IMR-90 (cell line): ENCODE results near the gene TRHDE. TPM values are rescaled to one million over a fixed set of nuclear protein-coding genes. Genes with fewer than 3 reads are reported as not detected.
A peak's percentile ranks its signal among the peaks of the same experiment; 100 is the strongest.

ENCODE experiments used
- ATAC-seq: fragments of 200-7000 bp; cut with Tn5 transposase; 2 replicates; pipeline ENCODE4 v1.9.1; 2020; ENCODE audit warnings: low read depth, mild to moderate bottlenecking, moderate library complexity
- BruUV-seq: library from RNA; stranded (reverse); fragments of 400-500 nt; replicated peaks from 2 replicates; lab custom pipeline; 2021; lab: Mats Ljungman, UMichigan
- CTCF ChIA-PET: fragments of 300-600 bp; formaldehyde crosslinking; extraction: SDS; loops from one replicate; lab custom pipeline; 2021; ENCODE audit warnings: antibody characterized with exemption; lab: Yijun Ruan, JAX
- POLR2A ChIA-PET: fragments of 300-600 bp; sonication (Branson Sonifier 250); formaldehyde crosslinking; loops from one replicate; lab custom pipeline; 2022; ENCODE audit warnings: antibody characterized with exemption; ENCODE audit not compliant: unreplicated experiment; lab: Charles Lee
- DNase-seq: peaks from one replicate; pipeline ENCODE4 v3.0.0; 2013
- H2AFZ ChIP-seq: replicated peaks from 2 replicates; pipeline ENCODE3; 2013; ENCODE audit warnings: low read length, mild to moderate bottlenecking; ENCODE audit not compliant: poor library complexity
- H2AK5ac ChIP-seq: 2 replicates; pipeline ENCODE4 v1.6.1; 2013; ENCODE audit warnings: low read depth, low read length, inconsistent platforms
- H2AK9ac ChIP-seq: replicated peaks from 2 replicates; pipeline ENCODE3; 2013; ENCODE audit warnings: mild to moderate bottlenecking, low read depth, low read length, moderate library complexity; ENCODE audit not compliant: poor library complexity
- H2BK120ac ChIP-seq: 2 replicates; pipeline ENCODE4 v1.6.1; 2013; ENCODE audit warnings: low read depth, low read length, inconsistent platforms
- H2BK15ac ChIP-seq: 3 replicates; pipeline ENCODE4 v1.6.1; 2013; ENCODE audit warnings: low read depth, low read length, inconsistent platforms
- H2BK20ac ChIP-seq: 2 replicates; pipeline ENCODE4 v1.6.1; 2013; ENCODE audit warnings: low read depth, mild to moderate bottlenecking, inconsistent platforms, low read length, moderate library complexity
- H2BK5ac ChIP-seq: 2 replicates; pipeline ENCODE4 v1.6.1; 2013; ENCODE audit warnings: mild to moderate bottlenecking, low read depth, low read length, inconsistent platforms; ENCODE audit not compliant: poor library complexity, severe bottlenecking
- H3K14ac ChIP-seq: replicated peaks from 2 replicates; pipeline ENCODE4 v1.6.1; 2013; ENCODE audit warnings: low read depth, low read length, inconsistent platforms
- H3K18ac ChIP-seq: 2 replicates; pipeline ENCODE4 v1.6.1; 2013; ENCODE audit warnings: low read depth, low read length, control low read depth
- H3K23ac ChIP-seq: 2 replicates; pipeline ENCODE4 v1.6.1; 2013; ENCODE audit warnings: low read depth, low read length, inconsistent platforms
- H3K27ac ChIP-seq: 2 replicates; pipeline ENCODE4 v1.5.1; 2013; ENCODE audit warnings: mild to moderate bottlenecking, control low read depth, low read length; ENCODE audit not compliant: insufficient read depth
- H3K27me3 ChIP-seq: 2 replicates; pipeline ENCODE4 v1.6.1; 2013; ENCODE audit warnings: low read length; ENCODE audit not compliant: control insufficient read depth, insufficient read depth
- H3K36me3 ChIP-seq: 2 replicates; pipeline ENCODE4 v1.6.1; 2013; ENCODE audit warnings: low read length, mixed read lengths; ENCODE audit not compliant: control insufficient read depth, insufficient read depth
- H3K4ac ChIP-seq: 2 replicates; pipeline ENCODE4 v1.6.1; 2013; ENCODE audit warnings: low read depth, low read length, inconsistent platforms
- H3K4me1 ChIP-seq: 2 replicates; pipeline ENCODE4 v1.6.1; 2013; ENCODE audit warnings: low read length, mixed read lengths; ENCODE audit not compliant: control insufficient read depth, insufficient read depth
- H3K4me2 ChIP-seq: 2 replicates; pipeline ENCODE4 v1.6.1; 2013; ENCODE audit warnings: low read depth, mild to moderate bottlenecking, control low read depth, low read length, moderate library complexity
- H3K4me3 ChIP-seq: 2 replicates; pipeline ENCODE4 v1.5.1; 2013; ENCODE audit warnings: low read depth, mild to moderate bottlenecking, control low read depth, low read length, moderate library complexity; ENCODE audit not compliant: insufficient read depth
- H3K56ac ChIP-seq: 2 replicates; pipeline ENCODE4 v1.6.1; 2013; ENCODE audit warnings: low read length, inconsistent platforms; ENCODE audit not compliant: insufficient read depth; ENCODE audit errors: extremely low read depth
- H3K79me1 ChIP-seq, 2 experiments: 2 replicates each; pipeline ENCODE4 v1.6.1; 2013; ENCODE audit warnings: low read length in 2 of 2, inconsistent platforms in 1 of 2, low read depth in 1 of 2
- H3K9ac ChIP-seq: 2 replicates; pipeline ENCODE4 v1.6.1; 2013; ENCODE audit warnings: low read depth, low read length, control low read depth
- H3K9me1 ChIP-seq: 2 replicates; pipeline ENCODE4 v1.6.1; 2013; ENCODE audit warnings: low read length, inconsistent platforms; ENCODE audit not compliant: insufficient read depth
- H3K9me3 ChIP-seq: 2 replicates; pipeline ENCODE4 v1.6.1; 2013; ENCODE audit warnings: low read length; ENCODE audit not compliant: control insufficient read depth, insufficient read depth
- H4K20me1 ChIP-seq: 2 replicates; pipeline ENCODE4 v1.6.1; 2013; ENCODE audit warnings: low read length, inconsistent platforms; ENCODE audit not compliant: insufficient read depth
- H4K5ac ChIP-seq: 2 replicates; pipeline ENCODE4 v1.6.1; 2013; ENCODE audit warnings: mild to moderate bottlenecking, low read depth, low read length, control low read depth
- H4K8ac ChIP-seq, 2 experiments: 2 replicates each; pipeline ENCODE4 v1.6.1; 2013; ENCODE audit warnings: low read depth in 2 of 2, low read length in 2 of 2, control low read depth in 1 of 2, inconsistent platforms in 1 of 2
- H4K91ac ChIP-seq: 2 replicates; pipeline ENCODE4 v1.6.1; 2013; ENCODE audit warnings: low read depth, low read length, inconsistent platforms; ENCODE audit not compliant: insufficient read depth
- MAFK ChIP-seq: IDR thresholded peaks from 2 replicates; pipeline ENCODE4 v1.6.1; 2012; ENCODE audit warnings: low read depth, low read length, improper control_type of control experiment
- POLR2A ChIP-seq: IDR thresholded peaks from 2 replicates; pipeline ENCODE4 v1.6.1; 2012; ENCODE audit warnings: mild to moderate bottlenecking, low read depth, low read length
- WGBS, 2 experiments: methylation state at CpG; one replicate each; pipeline versions ENCODE4 v1.1.5 to v1.1.7; 2013; ENCODE audit warnings: missing lambda C conversion rate in 2 of 2; ENCODE audit not compliant: insufficient read length in 1 of 2; ENCODE audit errors: extremely low coverage in 2 of 2; 5-methylcytosine and 5-hydroxymethylcytosine counted together
- dilution Hi-C: fragments of 300-500 bp; cut with HindIII; formaldehyde crosslinking; loops from one replicate; pipeline ENCODE4 v1.14.3; 2018; ENCODE audit warnings: low sequenced_read_pairs; ENCODE audit not compliant: unreplicated experiment
- in situ Hi-C: fragments of 300-500 bp; cut with MboI; formaldehyde crosslinking; loops from 3 replicates; pipeline ENCODE4 v1.14.3; 2019; ENCODE audit warnings: low sequenced_read_pairs, inconsistent platforms, mixed read lengths
- intact Hi-C: fragments of 100-400 bp; cut with micrococcal nuclease; formaldehyde crosslinking; loops from 2 replicates; pipeline ENCODE4 v1.10.0; 2022
- polyA plus RNA-seq, 3 experiments: library from polyadenylated mRNA; depleted of rRNA; stranded (reverse); fragments of >200 nt; gene quantifications; 2 replicates each; pipeline ENCODE4 v1.2.3, GENCODE V29; 2012; ENCODE audit warnings: low replicate concordance in 1 of 3
- total RNA-seq: library from RNA; depleted of rRNA; stranded (reverse); fragments of >200 nt; gene quantifications from 2 replicates; pipeline ENCODE4 v1.2.3, GENCODE V29; 2012

TRHDE gene
- total and polyA plus RNA-seq, 2 of the 4 experiments (the other 2 are of a cell fraction) = 33.7 to 65.1 TPM

DNA sequence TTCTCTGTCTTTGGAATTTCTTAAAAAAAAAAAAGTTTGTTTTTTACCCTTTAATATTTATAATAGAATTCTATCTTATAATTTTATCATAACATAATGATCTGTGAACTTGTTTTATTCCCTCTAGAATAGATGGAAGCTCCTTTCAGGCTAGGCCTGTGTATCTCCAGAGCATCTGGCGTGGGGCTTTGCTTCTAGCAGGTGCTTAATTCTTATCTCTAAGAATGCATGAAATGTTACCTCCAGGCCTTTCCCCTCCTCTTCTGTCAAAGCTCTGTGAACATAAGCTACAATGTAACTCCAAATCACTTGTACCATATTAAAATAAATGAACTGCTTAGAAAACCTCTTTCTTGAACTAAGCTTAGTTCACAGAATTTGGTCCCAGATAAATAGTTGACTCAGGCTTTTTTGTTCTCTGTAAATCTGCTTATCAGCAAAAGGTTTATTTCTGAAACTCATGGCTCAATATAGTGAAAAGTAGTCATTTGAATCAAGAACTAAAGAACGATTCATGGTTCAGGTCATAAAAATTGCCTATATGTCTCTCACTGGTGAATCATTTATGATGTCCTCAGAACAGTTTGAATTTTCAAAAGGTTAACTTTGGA, 407.1 kb downstream of the TRHDE start:
- Histone ChIP-seq H3K36me3 (no peaks in the 10 kb centered on the region), H4K20me1 (no peaks in the 10 kb centered on the region), H3K27ac (no peak overlapping the region), H2AK9ac (no peak overlapping the region), H3K56ac (no peak overlapping the region), H3K27me3 (no peaks in the 10 kb centered on the region), H4K91ac (no peak overlapping the region), H3K9ac (no peak overlapping the region), H3K9me1 (no peaks in the 10 kb centered on the region), H2BK120ac (no peak overlapping the region), H2BK20ac (no peak overlapping the region), H3K4me3 (no peak overlapping the region), H3K4me1 (peaks cover 1% of the 10 kb centered on the region; the same call in 1 of the 2 replicates), H4K8ac (no peak overlapping the region), H2AK5ac (no peak overlapping the region), H3K9me3 (no peaks in the 10 kb centered on the region), H3K23ac (no peak overlapping the region), H4K5ac (no peak overlapping the region), H3K4me2 (no peak overlapping the region), H3K79me1 (no peaks in the 10 kb centered on the region), H3K14ac (no peak overlapping the region), H3K4ac (no peak overlapping the region), H3K18ac (no peak overlapping the region), H2AFZ (no peak overlapping the region), H2BK15ac (no peak overlapping the region), H2BK5ac (no peak overlapping the region)
- no TSS peak for BruUV-seq
- in situ Hi-C loops = no loop called here
- POLR2A ChIA-PET = no interaction called here
- ATAC-seq (no peak), DNase-seq (no peak)
- WGBS, 2 experiments = no CpG with 5 or more reads among the region's 2 CpGs
- dilution Hi-C loops = no loop called here
- CTCF ChIA-PET = interaction anchor here (1.1 kb wide), 1 partner anchor 16 kb away, joined by 5 read pairs; no protein-coding TSS in a partner anchor
- no peak for TF ChIP-seq POLR2A
- peak; percentile 33; the same call in 1 of the 2 replicates for TF ChIP-seq MAFK
- intact Hi-C loops = loop anchor here (10.0 kb wide), 1 partner anchor 334 kb away; no protein-coding TSS in a partner anchor
